H9 (cell line): Measurements from ENCODE around the gene EDIL3. TPM values are rescaled to one million over a fixed set of nuclear protein-coding genes. Genes with fewer than 3 reads are reported as not detected.

ENCODE experiments used
- DNase-seq: peaks from one replicate; pipeline ENCODE4 v3.0.0-alpha.2; 2017
- H2AFZ ChIP-seq: one replicate; pipeline ENCODE4 v1.6.1; 2013; ENCODE audit warnings: mild to moderate bottlenecking, low read length, control low read depth, moderate library complexity
- H2AK5ac ChIP-seq: 2 replicates; pipeline ENCODE4 v1.6.1; 2013; ENCODE audit warnings: low read length, control low read depth, mixed read lengths; ENCODE audit not compliant: insufficient read length
- H2BK120ac ChIP-seq: one replicate; pipeline ENCODE4 v1.6.1; 2013; ENCODE audit warnings: low read depth, mild to moderate bottlenecking, low read length, control low read depth, inconsistent platforms; ENCODE audit not compliant: poor library complexity, severe bottlenecking
- H2BK12ac ChIP-seq: 2 replicates; pipeline ENCODE4 v1.6.1; 2013; ENCODE audit warnings: low read length, control low read depth, mixed read lengths, low read depth; ENCODE audit not compliant: insufficient read length
- H2BK15ac ChIP-seq: 2 replicates; pipeline ENCODE4 v1.6.1; 2013; ENCODE audit warnings: low read depth, low read length, control low read depth
- H2BK20ac ChIP-seq: one replicate; pipeline ENCODE4 v1.6.1; 2013; ENCODE audit warnings: low read depth, mild to moderate bottlenecking, low read length, control low read depth, inconsistent platforms; ENCODE audit not compliant: poor library complexity, severe bottlenecking
- H2BK5ac ChIP-seq: 2 replicates; pipeline ENCODE4 v1.6.1; 2013; ENCODE audit warnings: low read length, control low read depth, mixed read lengths; ENCODE audit not compliant: insufficient read length
- H3K14ac ChIP-seq: 2 replicates; pipeline ENCODE4 v1.6.1; 2013; ENCODE audit warnings: low read length, control low read depth; ENCODE audit not compliant: insufficient read depth
- H3K18ac ChIP-seq: 2 replicates; pipeline ENCODE4 v1.6.1; 2013; ENCODE audit warnings: low read depth, mild to moderate bottlenecking, mixed read lengths, low read length, control low read depth; ENCODE audit not compliant: insufficient read length
- H3K23ac ChIP-seq: 2 replicates; pipeline ENCODE4 v1.6.1; 2013; ENCODE audit warnings: low read length, control low read depth, mixed read lengths, low read depth; ENCODE audit not compliant: insufficient read length
- H3K23me2 ChIP-seq: 2 replicates; pipeline ENCODE4 v1.6.1; 2013; ENCODE audit warnings: low read depth, mild to moderate bottlenecking, mixed read lengths, low read length, control low read depth; ENCODE audit not compliant: insufficient read length, poor library complexity, severe bottlenecking
- H3K27ac ChIP-seq: 2 replicates; pipeline ENCODE4 v1.5.1; 2013; ENCODE audit warnings: low read length, control low read depth, mixed read lengths, low read depth; ENCODE audit not compliant: insufficient read length
- H3K27me3 ChIP-seq: 2 replicates; pipeline ENCODE4 v1.6.1; 2013; ENCODE audit warnings: low read length, control low read depth, inconsistent platforms; ENCODE audit not compliant: insufficient read depth
- H3K4ac ChIP-seq: 2 replicates; pipeline ENCODE4 v1.6.1; 2013; ENCODE audit warnings: low read depth, mild to moderate bottlenecking, control low read depth, inconsistent platforms, low read length, moderate library complexity
- H3K4me1 ChIP-seq: 2 replicates; pipeline ENCODE4 v1.6.1; 2013; ENCODE audit warnings: low read length, control low read depth, inconsistent platforms; ENCODE audit not compliant: insufficient read depth
- H3K4me2 ChIP-seq: 2 replicates; pipeline ENCODE4 v1.6.1; 2013; ENCODE audit warnings: low read length, control low read depth, mixed read lengths; ENCODE audit not compliant: insufficient read length, insufficient read depth
- H3K56ac ChIP-seq: 2 replicates; pipeline ENCODE4 v1.6.1; 2013; ENCODE audit warnings: low read depth, mild to moderate bottlenecking, mixed read lengths, low read length, control low read depth; ENCODE audit not compliant: insufficient read length
- H3K79me1 ChIP-seq: 2 replicates; pipeline ENCODE4 v1.6.1; 2013; ENCODE audit warnings: low read depth, mild to moderate bottlenecking, moderate library complexity, low read length, control low read depth, inconsistent platforms; ENCODE audit not compliant: insufficient read depth, poor library complexity, severe bottlenecking
- H3K79me2 ChIP-seq: 2 replicates; pipeline ENCODE4 v1.6.1; 2013; ENCODE audit warnings: low read length, control low read depth, inconsistent platforms; ENCODE audit not compliant: insufficient read depth
- H3K9ac ChIP-seq: 2 replicates; pipeline ENCODE4 v1.6.1; 2013; ENCODE audit warnings: low read length, control low read depth, mixed read lengths; ENCODE audit not compliant: insufficient read length; ENCODE audit errors: extremely low read depth
- H3K9me3 ChIP-seq: one replicate; pipeline ENCODE4 v1.6.1; 2013; ENCODE audit warnings: low read depth, low read length, inconsistent platforms; ENCODE audit not compliant: control insufficient read depth
- H3T11ph ChIP-seq: one replicate; pipeline ENCODE4 v1.6.1; 2013; ENCODE audit warnings: mild to moderate bottlenecking, low read length, control low read depth, inconsistent platforms
- H4K20me1 ChIP-seq: one replicate; pipeline ENCODE4 v1.6.1; 2013; ENCODE audit not compliant: control insufficient read depth, insufficient read length, insufficient read depth
- H4K5ac ChIP-seq: 2 replicates; pipeline ENCODE4 v1.6.1; 2013; ENCODE audit warnings: low read depth, mild to moderate bottlenecking, mixed read lengths, low read length, control low read depth; ENCODE audit not compliant: insufficient read length
- H4K8ac ChIP-seq: replicated peaks from 2 replicates; pipeline ENCODE4 v1.6.1; 2013; ENCODE audit warnings: low read length, control low read depth, mixed read lengths, low read depth; ENCODE audit not compliant: insufficient read length
- H4K91ac ChIP-seq: 2 replicates; pipeline ENCODE4 v1.6.1; 2013; ENCODE audit warnings: low read depth, mild to moderate bottlenecking, moderate library complexity, mixed read lengths, low read length, control low read depth; ENCODE audit not compliant: insufficient read length
- H3K27ac Mint-ChIP-seq, 3 experiments: 2 replicates in 2 of 3; 3 replicates in 1 of 3; pipeline ENCODE4 v1.8.0; 2020 to 2021; ENCODE audit warnings: mixed read lengths in 3 of 3, mild to moderate bottlenecking in 1 of 3, moderate library complexity in 1 of 3
- H3K27me3 Mint-ChIP-seq: 2 replicates; pipeline ENCODE4 v1.8.0; 2021; ENCODE audit warnings: low read depth, mild to moderate bottlenecking, moderate library complexity, mixed read lengths
- H3K36me3 Mint-ChIP-seq, 3 experiments: 2 replicates in 2 of 3; 3 replicates in 1 of 3; pipeline ENCODE4 v1.8.0; 2020 to 2021; ENCODE audit warnings: low read depth in 3 of 3, mixed read lengths in 3 of 3; ENCODE audit not compliant: insufficient read depth in 1 of 3
- H3K4me1 Mint-ChIP-seq, 2 experiments: 2 replicates each; pipeline ENCODE4 v1.8.0; 2020; ENCODE audit warnings: mixed read lengths in 2 of 2
- H3K4me3 Mint-ChIP-seq, 2 experiments: 2 replicates in 1 of 2; 3 replicates in 1 of 2; pipeline ENCODE4 v1.8.0; 2020 to 2021; ENCODE audit warnings: mild to moderate bottlenecking in 2 of 2, mixed read lengths in 2 of 2, moderate library complexity in 1 of 2
- H3K9me3 Mint-ChIP-seq, 2 experiments: 2 replicates in 1 of 2; 3 replicates in 1 of 2; pipeline ENCODE4 v1.8.0; 2020; ENCODE audit warnings: mild to moderate bottlenecking in 2 of 2, mixed read lengths in 2 of 2, moderate library complexity in 1 of 2
- CTCF ChIP-seq: fragments of 200-600 bp; sonication (generic); conservative IDR thresholded peaks from 3 replicates; pipeline ENCODE4 v1.8.0; 2021; ENCODE audit warnings: antibody characterized with exemption, mild to moderate bottlenecking
- total RNA-seq: library from RNA; stranded (reverse); gene quantifications from 2 replicates; pipeline ENCODE4 v1.2.1, GENCODE V29; 2021

The EDIL3 gene
- total RNA-seq, 1 experiment from 2014 or later: 61.9 TPM

GRCh38 chr5:84227236-84227635, 157.4 kb downstream of the EDIL3 start:
- no peak for TF ChIP-seq CTCF
- Histone ChIP-seq H2AFZ (no peak overlapping the region), H2BK12ac (no peak overlapping the region), H3K27me3 (no peaks in the 10 kb centered on the region), H2BK5ac (no peak overlapping the region), H3K9ac (no peak overlapping the region), H3K4ac (no peak overlapping the region), H4K8ac (no peak overlapping the region), H4K20me1 (no peaks in the 10 kb centered on the region), H3K56ac (no peak overlapping the region), H2BK20ac (no peak overlapping the region), H3K9me3 (no peaks in the 10 kb centered on the region), H2AK5ac (no peak overlapping the region), H3K14ac (no peak overlapping the region), H3K27ac (no peak overlapping the region), H3K4me1 (no peaks in the 10 kb centered on the region), H4K5ac (no peak overlapping the region), H4K91ac (no peak overlapping the region), H2BK120ac (no peak overlapping the region), H3K4me2 (no peak overlapping the region), H3K79me1 (peaks cover 4% of the 10 kb centered on the region), H3K18ac (no peak overlapping the region), H2BK15ac (no peak overlapping the region), H3T11ph (no peak overlapping the region), H3K79me2 (no peaks in the 10 kb centered on the region), H3K23ac (no peak overlapping the region), H3K23me2 (no peaks in the 10 kb centered on the region)
- H3K4me3 Mint-ChIP-seq: no peak overlapping the region
- DNase-seq: no peak
- H3K36me3 Mint-ChIP-seq: no peaks in the 10 kb centered on the region
- H3K27ac Mint-ChIP-seq: no peak overlapping the region
- H3K9me3 Mint-ChIP-seq: no peaks in the 10 kb centered on the region
- no peaks in the 10 kb centered on the region for H3K27me3 Mint-ChIP-seq
- H3K4me1 Mint-ChIP-seq: peaks cover 3 to 4% of the 10 kb centered on the region in 2 experiments; a peak in 2 of 4 replicates
